ENCODE data around the gene PHF10.

PHF10 gene

DNA sequence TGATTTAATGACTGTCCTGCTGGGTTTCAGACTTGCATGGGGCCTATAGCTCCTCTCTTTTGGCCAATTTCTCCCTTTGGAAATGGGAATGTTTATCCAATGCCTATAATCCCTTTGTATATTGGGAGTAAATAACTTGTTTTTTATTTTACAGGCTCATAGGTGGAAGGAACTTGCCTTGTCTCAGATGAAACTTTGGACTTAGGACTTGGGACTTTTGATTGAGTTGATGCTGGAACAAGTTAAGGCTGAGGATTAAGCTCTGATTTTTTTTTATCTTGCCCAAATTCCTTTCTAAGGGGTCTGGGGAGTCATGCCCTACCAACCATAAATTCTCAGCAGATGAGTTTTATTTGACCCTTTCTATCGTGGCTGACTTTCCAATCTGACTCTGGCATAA, 46.0 kb downstream of the PHF10 start:
- in situ Hi-C loops (cut with MboI; ENCODE audit: low sequenced_read_pairs), result no loop called here

- in situ Hi-C loops (cut with MboI; ENCODE audit: low sequenced_read_pairs), result no loop called here
Observed at GRCh38 chr6:169677096-169677495, 47.2 kb downstream of the PHF10 start.

DNA sequence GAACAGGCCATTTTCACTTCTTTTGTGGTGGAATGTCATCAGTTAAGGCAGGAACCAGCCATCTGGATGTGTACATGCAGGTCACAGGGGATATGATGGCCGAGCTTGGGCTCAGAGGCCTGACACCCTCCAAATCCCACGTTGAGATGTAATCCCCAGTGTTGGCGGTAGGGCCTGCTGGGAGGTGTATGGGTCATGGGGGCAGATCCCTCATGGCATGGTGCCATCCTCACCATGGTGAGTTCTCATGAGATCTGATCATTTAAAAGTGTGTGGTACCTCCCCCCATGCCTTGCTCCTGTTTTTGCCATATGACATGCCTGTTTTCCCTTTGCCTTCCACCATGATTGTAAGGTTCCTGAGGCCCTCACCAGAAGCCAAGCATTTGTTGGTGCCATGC, 49.3 kb downstream of the PHF10 start:
- in situ Hi-C loops (cut with MboI; ENCODE audit: low sequenced_read_pairs), result no loop called here

GRCh38 chr6:169671563-169671962, 52.7 kb downstream of the PHF10 start:
- in situ Hi-C loops (cut with MboI; ENCODE audit: low sequenced_read_pairs), result no loop called here

GRCh38 chr6:169669889-169670288, 54.4 kb downstream of the PHF10 start:
- in situ Hi-C loops (cut with MboI; ENCODE audit: low sequenced_read_pairs), result no loop called here

GRCh38 chr6:169669147-169669546, 55.2 kb downstream of the PHF10 start:
- in situ Hi-C loops (cut with MboI; ENCODE audit: low sequenced_read_pairs), result no loop called here

DNA sequence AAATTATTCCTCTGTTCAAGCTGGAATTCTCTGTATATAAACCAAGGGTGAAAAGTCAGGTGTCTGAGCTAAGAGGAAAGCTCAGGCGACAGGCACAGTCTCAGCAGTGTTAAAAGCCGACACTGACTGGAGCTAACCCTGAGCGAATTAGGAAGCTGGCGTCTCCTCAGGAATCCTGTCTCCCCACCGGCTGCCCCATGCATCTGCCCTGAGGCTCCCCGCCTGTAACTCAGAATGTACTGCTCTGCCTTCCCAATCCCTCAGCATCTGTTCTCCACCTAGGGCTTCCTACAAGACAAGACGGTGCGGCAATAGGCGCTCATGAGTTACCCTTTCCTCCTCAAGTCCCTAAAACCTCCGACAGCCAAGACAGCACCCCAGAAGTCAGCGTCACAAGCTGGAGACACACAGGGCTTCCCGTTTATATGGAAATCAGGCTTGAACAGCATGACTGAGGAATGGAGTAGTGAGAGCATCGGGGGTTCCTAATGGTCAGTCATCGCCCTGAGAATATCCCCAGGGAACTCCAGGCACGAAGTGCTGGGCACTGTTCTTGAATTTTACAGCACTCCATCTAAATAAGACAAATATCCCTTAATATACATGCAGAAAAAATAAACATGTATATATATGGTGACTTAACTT, 56.0 kb downstream of the PHF10 start:
- in situ Hi-C loops (cut with MboI; ENCODE audit: low sequenced_read_pairs), result no loop called here

- in situ Hi-C loops (cut with MboI; ENCODE audit: low sequenced_read_pairs), result no loop called here
Observed at GRCh38 chr6:169667716-169668115, 56.6 kb downstream of the PHF10 start.

DNA sequence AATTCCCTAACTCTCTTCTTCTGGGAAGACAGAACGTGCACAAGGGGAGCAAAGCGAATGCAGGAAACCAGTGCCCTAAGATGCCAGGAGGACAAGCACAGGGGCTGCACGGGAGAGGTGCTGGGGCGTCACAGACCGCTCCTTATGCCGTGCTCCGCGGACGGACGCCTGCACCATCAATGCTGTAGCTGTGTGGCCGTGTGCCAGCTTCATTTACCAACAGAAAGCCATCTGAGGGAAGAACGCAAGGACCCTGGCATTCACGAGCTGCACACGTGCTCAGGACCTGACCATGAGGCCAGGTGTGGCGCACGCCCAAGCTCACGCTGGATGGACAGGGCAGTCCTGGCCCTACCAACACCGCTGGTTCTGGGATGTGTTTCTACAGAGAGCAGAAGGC, 57.9 kb downstream of the PHF10 start:
- in situ Hi-C loops (cut with MboI; ENCODE audit: low sequenced_read_pairs), result no loop called here

DNA sequence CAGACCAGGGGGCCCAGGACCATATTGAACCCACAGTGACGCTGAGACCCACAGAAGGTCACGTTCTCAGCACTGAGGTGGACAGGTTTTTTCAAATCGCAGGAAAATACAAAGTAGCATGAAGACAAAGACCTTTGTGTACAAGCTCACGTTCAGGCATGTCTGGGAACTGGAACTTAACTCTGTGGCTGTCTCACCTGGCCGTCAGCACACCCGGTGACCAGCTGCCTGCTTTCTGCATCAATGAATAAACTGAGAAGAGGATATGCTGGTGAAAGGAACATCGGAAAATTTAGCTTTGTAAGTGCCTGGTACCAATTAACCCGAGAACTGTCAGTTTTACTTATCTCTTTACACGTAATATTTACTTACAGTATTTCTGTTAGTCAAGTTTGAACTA, 59.0 kb downstream of the PHF10 start:
- in situ Hi-C loops (cut with MboI; ENCODE audit: low sequenced_read_pairs), result no loop called here

DNA sequence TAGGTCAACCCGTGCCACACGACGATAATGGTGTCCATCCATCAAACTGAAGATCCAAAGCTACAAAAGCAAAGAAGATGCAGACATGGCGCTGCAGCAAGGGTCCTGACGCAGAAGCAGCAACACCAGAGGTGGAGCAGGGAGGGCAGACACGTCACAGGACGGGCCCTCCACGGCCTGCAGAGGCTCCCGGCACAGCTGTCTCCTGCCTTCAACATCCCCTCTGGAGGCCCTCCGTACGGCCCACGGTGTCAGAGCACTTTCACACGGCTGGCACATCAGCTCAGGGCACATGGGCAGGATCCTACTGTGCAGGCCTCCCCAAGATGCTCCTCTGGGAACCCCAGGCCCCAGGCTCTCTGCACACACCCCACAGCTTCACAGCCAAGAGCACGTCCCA, 60.1 kb downstream of the PHF10 start:
- in situ Hi-C loops (cut with MboI; ENCODE audit: low sequenced_read_pairs), result no loop called here

DNA sequence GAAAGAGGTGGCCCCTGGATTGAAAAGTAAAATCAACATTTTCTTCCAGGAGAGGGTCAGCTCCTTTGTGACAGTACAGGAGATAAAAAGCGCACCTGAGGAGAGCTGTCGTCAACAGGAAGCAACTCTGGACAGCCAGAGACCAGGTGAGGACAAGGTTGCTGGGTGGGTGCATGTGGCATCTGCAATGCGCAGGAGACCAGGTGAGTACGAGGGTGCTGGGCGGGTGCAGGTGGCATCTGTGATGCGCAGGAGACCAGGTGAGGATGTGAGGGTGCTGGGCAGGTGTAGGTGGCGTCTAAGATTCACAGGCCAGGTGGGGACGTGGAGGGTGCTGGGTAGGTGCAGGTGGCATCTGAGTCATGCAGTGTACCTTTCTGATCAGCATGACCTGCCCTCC, 60.8 kb downstream of the PHF10 start:
- in situ Hi-C loops (cut with MboI; ENCODE audit: low sequenced_read_pairs), result no loop called here

DNA sequence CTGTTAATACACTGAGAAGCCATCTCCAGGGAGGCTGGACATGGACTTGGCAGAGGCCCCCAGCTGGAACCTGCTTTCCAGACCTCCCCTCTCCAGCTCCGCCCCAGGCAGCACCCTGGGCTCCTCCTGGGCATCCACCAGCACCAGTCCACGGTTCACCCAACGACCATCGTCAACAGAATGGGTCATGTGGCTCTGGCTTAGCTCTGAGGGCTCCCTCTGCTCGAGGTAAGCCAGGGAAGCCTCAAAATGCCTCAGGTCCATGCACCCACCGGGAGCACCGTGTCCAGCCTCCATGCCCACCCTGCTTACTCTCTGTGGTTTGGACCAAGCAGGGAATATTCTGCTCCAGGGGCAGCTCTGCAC, 62.9 kb downstream of the PHF10 start:
- in situ Hi-C loops (cut with MboI; ENCODE audit: low sequenced_read_pairs), result no loop called here

- in situ Hi-C loops (cut with MboI; ENCODE audit: low sequenced_read_pairs), result no loop called here
Observed at GRCh38 chr6:169660751-169661390, 63.4 kb downstream of the PHF10 start.

DNA sequence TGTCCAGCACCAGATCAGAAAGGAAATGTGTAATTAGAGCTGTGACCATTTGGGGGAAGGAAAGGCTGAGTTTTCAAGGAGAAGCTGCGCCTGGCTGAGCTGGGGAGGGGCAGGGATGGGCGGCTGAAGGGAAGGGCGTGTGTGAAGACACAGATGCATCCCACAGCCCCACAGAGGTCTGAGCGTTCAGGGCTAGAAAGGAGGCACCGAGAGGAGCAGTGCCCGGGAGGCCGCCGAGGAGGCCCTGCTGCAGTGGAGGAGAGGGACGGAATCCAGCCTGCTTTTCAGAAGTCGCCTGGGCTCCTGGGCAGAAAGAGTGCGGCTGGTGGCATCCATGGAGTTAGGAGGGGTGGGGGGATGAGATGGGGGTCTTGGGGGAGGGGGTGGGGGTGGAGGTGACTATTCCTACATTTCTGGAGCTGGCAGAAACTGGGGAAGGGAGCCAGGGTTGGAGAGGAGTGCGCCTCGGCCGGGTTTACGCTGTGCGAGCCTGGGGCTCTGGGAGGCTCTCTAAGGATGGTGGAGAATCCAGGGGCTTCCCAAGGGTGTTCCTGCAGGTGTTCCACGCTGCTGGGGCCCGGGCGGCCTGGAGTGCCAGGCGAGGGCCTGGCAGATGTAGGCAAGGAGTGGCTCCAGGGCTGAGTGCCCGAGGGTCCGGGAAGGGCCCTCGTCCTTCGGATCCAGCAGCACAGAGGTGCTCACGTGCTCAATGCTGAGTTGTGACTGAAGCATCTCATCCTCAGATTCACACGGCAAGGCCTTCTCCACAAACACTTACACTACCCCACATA, 64.3 kb downstream of the PHF10 start:
- in situ Hi-C loops (cut with MboI; ENCODE audit: low sequenced_read_pairs), result no loop called here

- in situ Hi-C loops (cut with MboI; ENCODE audit: low sequenced_read_pairs), result no loop called here
Observed at GRCh38 chr6:169657284-169657610, 67.1 kb downstream of the PHF10 start.

- in situ Hi-C loops (cut with MboI; ENCODE audit: low sequenced_read_pairs), result no loop called here
Observed at GRCh38 chr6:169656546-169657283, 67.6 kb downstream of the PHF10 start.

DNA sequence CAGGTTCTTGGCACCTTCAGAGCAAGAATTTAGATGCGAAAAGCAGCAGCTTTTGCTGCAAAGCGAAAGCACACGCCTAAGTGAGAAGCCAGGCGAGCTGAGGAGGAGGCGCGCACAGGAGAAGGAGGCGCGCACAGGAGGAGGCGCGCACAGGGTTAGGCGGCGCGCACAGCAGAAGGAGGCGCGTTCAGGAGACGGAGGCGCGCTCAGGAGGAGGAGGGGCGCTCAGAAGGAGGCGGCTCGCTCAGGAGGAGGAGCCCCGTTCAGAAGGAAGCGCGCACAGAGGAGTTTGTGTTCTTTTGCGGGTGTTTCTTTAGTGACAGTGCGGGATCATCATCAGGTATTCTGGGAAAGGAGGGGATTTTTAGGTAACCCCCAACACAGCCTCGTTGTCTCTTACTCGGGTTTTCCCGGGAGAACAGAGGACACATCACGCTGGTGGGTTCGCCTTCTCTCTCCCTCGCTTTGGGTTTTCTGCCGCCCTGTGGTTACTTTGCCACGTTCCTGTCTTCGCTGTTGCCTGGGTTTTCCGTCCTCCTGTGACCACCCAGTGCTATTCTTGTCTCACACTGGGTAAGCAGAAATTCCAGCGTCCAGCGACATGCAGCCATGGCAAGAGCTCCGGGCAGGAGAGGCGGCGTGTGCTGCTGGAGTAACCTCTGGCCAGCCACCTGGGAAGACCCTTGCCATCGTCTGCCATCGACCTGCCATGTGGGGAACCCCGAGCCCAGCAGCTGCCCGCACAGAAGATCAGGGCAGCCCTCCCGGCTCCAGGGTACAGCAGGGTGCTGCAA, 69.5 kb downstream of the PHF10 start:
- in situ Hi-C loops (cut with MboI; ENCODE audit: low sequenced_read_pairs), result no loop called here
